ENCODE measurements around the gene CEP57L1. TPM values are rescaled to one million over a fixed set of nuclear protein-coding genes. Genes with fewer than 3 reads are reported as not detected.

CEP57L1 gene
- polyA plus RNA-seq, 3 donors, result 3.4 to 5.2 (median 3.9) TPM

DNA sequence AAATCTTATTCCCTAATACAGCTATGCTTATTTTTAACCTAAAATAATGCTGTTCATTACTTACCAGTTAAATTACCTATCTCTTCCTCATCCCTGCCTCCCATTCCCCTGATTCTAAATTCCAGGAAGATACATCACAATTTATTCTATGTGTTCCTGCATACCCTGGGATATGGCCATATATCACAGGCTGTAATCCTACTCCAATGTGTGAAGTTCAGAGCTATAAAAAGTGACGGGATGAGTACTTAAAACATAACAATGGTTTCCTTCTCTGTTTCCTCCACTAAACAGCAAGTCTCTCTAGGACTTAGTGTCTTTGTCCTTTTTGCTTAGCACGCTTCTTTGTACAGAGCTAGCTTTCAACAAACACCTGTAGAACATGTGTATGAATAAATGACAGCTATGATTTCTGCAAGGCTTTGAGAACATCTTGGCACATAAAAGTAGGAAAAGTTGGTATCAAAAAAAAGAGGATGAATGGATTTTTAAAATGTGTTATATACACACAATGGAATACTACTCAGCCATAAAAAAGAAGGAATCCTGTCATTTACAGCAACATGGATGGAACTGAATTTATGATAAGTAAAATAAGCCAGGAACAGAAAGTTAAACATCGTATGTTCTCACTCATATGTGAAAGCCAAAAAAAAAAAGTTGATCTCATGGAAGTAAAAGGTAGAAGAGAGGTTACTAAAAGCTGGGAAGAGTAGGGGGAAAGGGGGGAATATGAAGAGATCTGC lies 46.5 kb upstream of the CEP57L1 start:
- no peak overlapping the region for H3K4me3 Mint-ChIP-seq
- peaks cover 0 to 7% (median 3%) of the 10 kb centered on the region in 7 donors for H3K9me3 Mint-ChIP-seq
- no peaks in the 10 kb centered on the region for H3K27me3 ChIP-seq (ENCODE audit: control insufficient read depth in 2 of 2, insufficient read depth in 2 of 2, low read length in 2 of 2)
- H3K9ac ChIP-seq (ENCODE audit: insufficient read depth, low read length, poor library complexity, severe bottlenecking), result no peak overlapping the region
- WGBS (ENCODE audit: insufficient coverage), result no CpG with 5 or more reads among the region's 3 CpGs
- no peak overlapping the region for H3K4me2 ChIP-seq (replicated peaks; ENCODE audit: extremely low read depth, low read length, poor library complexity, severe bottlenecking)
- H2AFZ ChIP-seq (ENCODE audit: insufficient read depth, low read depth, low read length, poor library complexity, severe bottlenecking), result no peak overlapping the region
- TF ChIP-seq, protein P1, sequence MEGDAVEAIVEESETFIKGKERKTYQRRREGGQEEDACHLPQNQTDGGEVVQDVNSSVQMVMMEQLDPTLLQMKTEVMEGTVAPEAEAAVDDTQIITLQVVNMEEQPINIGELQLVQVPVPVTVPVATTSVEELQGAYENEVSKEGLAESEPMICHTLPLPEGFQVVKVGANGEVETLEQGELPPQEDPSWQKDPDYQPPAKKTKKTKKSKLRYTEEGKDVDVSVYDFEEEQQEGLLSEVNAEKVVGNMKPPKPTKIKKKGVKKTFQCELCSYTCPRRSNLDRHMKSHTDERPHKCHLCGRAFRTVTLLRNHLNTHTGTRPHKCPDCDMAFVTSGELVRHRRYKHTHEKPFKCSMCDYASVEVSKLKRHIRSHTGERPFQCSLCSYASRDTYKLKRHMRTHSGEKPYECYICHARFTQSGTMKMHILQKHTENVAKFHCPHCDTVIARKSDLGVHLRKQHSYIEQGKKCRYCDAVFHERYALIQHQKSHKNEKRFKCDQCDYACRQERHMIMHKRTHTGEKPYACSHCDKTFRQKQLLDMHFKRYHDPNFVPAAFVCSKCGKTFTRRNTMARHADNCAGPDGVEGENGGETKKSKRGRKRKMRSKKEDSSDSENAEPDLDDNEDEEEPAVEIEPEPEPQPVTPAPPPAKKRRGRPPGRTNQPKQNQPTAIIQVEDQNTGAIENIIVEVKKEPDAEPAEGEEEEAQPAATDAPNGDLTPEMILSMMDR (IDR thresholded peaks at IDR 0.05), result no peak
- peaks cover 4 to 7% of the 10 kb centered on the region in 2 donors for H3K36me3 Mint-ChIP-seq
- H3K27me3 Mint-ChIP-seq (ENCODE audit: low read depth in 3 of 3), result peaks cover 0 to 2% (median 0%) of the 10 kb centered on the region in 3 donors
- H3K4me1 ChIP-seq (ENCODE audit: control insufficient read depth in 1 of 2, insufficient read depth in 2 of 2, low read length in 2 of 2), result peaks cover 0 to 17% of the 10 kb centered on the region in 2 donors
- no peaks in the 10 kb centered on the region for H3K36me3 ChIP-seq (replicated peaks in 1 of 2; ENCODE audit: control insufficient read depth in 1 of 2, insufficient read depth in 2 of 2, low read length in 2 of 2)
- peaks cover 3% of the 10 kb centered on the region for H4K20me1 ChIP-seq (ENCODE audit: insufficient read depth, low read length)
- no peak overlapping the region for H3K4me3 ChIP-seq (replicated peaks in 1 of 3; ENCODE audit: low read depth in 2 of 3, low read length in 3 of 3)
- H3K9me3 ChIP-seq (replicated peaks in 1 of 2; ENCODE audit: control insufficient read depth in 1 of 2, insufficient read depth in 1 of 2, low read length in 2 of 2), result no peaks in the 10 kb centered on the region
- intact Hi-C loops (cut with micrococcal nuclease), result no loop called here
- peak overlapping the region in 1 of 7 donors; percentile 63 for H3K27ac Mint-ChIP-seq
- H3K79me2 ChIP-seq (ENCODE audit: insufficient read depth, low read length), result peaks cover 6% of the 10 kb centered on the region
- DNase-seq, result no peak
- peaks cover 18% of the 10 kb centered on the region for H3K4me1 Mint-ChIP-seq
- no peak overlapping the region for H3K27ac ChIP-seq (ENCODE audit: low read depth in 1 of 2, low read length in 2 of 2)

GRCh38 chr6:109050012-109050411 lies 45.3 kb upstream of the CEP57L1 start:
- no peak overlapping the region for H3K9ac ChIP-seq (ENCODE audit: insufficient read depth, low read length, poor library complexity, severe bottlenecking)
- Mint-ChIP-seq H3K4me3 (no peak overlapping the region), H3K4me1 (peaks cover 18% of the 10 kb centered on the region), H3K27me3 (ENCODE audit: low read depth in 3 of 3) (peaks cover 0 to 2% (median 0%) of the 10 kb centered on the region in 3 donors), H3K27ac (peak overlapping the region in 5 of 7 donors; percentile 9 to 70 (median 57)), H3K9me3 (peaks cover 0 to 4% (median 2%) of the 10 kb centered on the region in 7 donors), H3K36me3 (peaks cover 4 to 7% of the 10 kb centered on the region in 2 donors)
- intact Hi-C loops (cut with micrococcal nuclease), result no loop called here
- H2AFZ ChIP-seq (ENCODE audit: insufficient read depth, low read depth, low read length, poor library complexity, severe bottlenecking), result no peak overlapping the region
- no peaks in the 10 kb centered on the region for H3K9me3 ChIP-seq (replicated peaks in 1 of 2; ENCODE audit: control insufficient read depth in 1 of 2, insufficient read depth in 1 of 2, low read length in 2 of 2)
- no CpG with 5 or more reads among the region's 2 CpGs for WGBS (ENCODE audit: insufficient coverage)
- peaks cover 0 to 17% of the 10 kb centered on the region in 2 donors for H3K4me1 ChIP-seq (ENCODE audit: control insufficient read depth in 1 of 2, insufficient read depth in 2 of 2, low read length in 2 of 2)
- no peak overlapping the region for H3K4me2 ChIP-seq (replicated peaks; ENCODE audit: extremely low read depth, low read length, poor library complexity, severe bottlenecking)
- H3K36me3 ChIP-seq (replicated peaks in 1 of 2; ENCODE audit: control insufficient read depth in 1 of 2, insufficient read depth in 2 of 2, low read length in 2 of 2), result no peaks in the 10 kb centered on the region
- no peaks in the 10 kb centered on the region for H3K27me3 ChIP-seq (ENCODE audit: control insufficient read depth in 2 of 2, insufficient read depth in 2 of 2, low read length in 2 of 2)
- peak overlapping the region in 1 of 2 donors; percentile 67 for H3K27ac ChIP-seq (ENCODE audit: low read depth in 1 of 2, low read length in 2 of 2)
- no peak overlapping the region for H3K4me3 ChIP-seq (replicated peaks in 1 of 3; ENCODE audit: low read depth in 2 of 3, low read length in 3 of 3)
- DNase-seq, result peak in 1 of 3 donors; percentile 8
- H4K20me1 ChIP-seq (ENCODE audit: insufficient read depth, low read length), result peaks cover 3% of the 10 kb centered on the region
- peaks cover 6% of the 10 kb centered on the region for H3K79me2 ChIP-seq (ENCODE audit: insufficient read depth, low read length)
- TF ChIP-seq, protein P1 (IDR thresholded peaks at IDR 0.05), result no peak

Measured in CD14-positive monocyte (primary cell).